Fibroblast of villous mesenchyme (primary cell): ENCODE results near the gene LANCL3. TPM values are rescaled to one million over a fixed set of nuclear protein-coding genes. Genes with fewer than 3 reads are reported as not detected.
A peak's percentile ranks its signal among the peaks of the same experiment; 100 is the strongest.

Experiments used
- DNase-seq: peaks from one replicate; pipeline ENCODE4 v3.0.0-alpha.2; 2010; ENCODE audit warnings: low read depth
- H3K4me3 ChIP-seq: 2 replicates; pipeline ENCODE4 v1.5.1; 2011; ENCODE audit warnings: low read depth, mild to moderate bottlenecking, low read length
- total RNA-seq: library from RNA; depleted of rRNA; stranded (reverse); fragments of >200 nt; gene quantifications from 2 replicates; pipeline ENCODE4 v1.2.3, GENCODE V29; 2012
- TF ChIP-seq, protein P1 (sequence below): IDR thresholded peaks from 2 replicates; pipeline ENCODE4 v1.5.1; 2012; ENCODE audit warnings: low read depth, mild to moderate bottlenecking, low read length; ENCODE audit not compliant: insufficient read depth

Gene LANCL3
- total RNA-seq, 1 donor = 0.43 TPM

DNA sequence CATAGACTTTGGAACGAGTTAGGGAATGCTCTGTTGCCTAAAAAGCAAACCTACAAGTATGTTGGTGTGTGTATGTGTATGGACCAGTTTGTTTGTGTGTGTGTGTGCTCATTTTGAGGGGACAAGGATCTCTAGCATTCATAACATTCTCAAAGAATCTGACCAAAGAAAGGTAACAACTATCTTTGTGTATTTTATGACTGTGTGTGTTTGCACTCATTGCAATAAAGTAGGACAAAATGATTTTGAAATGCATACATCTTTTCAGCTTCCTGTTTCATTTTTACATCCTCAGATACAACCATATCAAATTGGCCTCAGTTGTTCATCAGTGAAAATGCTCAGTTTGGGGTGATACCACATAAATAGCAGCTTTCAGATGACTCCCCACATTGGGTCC lies 105.8 kb downstream of the LANCL3 start:
- no peak for DNase-seq
- no peak overlapping the region for H3K4me3 ChIP-seq
- TF ChIP-seq, protein P1, sequence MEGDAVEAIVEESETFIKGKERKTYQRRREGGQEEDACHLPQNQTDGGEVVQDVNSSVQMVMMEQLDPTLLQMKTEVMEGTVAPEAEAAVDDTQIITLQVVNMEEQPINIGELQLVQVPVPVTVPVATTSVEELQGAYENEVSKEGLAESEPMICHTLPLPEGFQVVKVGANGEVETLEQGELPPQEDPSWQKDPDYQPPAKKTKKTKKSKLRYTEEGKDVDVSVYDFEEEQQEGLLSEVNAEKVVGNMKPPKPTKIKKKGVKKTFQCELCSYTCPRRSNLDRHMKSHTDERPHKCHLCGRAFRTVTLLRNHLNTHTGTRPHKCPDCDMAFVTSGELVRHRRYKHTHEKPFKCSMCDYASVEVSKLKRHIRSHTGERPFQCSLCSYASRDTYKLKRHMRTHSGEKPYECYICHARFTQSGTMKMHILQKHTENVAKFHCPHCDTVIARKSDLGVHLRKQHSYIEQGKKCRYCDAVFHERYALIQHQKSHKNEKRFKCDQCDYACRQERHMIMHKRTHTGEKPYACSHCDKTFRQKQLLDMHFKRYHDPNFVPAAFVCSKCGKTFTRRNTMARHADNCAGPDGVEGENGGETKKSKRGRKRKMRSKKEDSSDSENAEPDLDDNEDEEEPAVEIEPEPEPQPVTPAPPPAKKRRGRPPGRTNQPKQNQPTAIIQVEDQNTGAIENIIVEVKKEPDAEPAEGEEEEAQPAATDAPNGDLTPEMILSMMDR = no peak

DNA sequence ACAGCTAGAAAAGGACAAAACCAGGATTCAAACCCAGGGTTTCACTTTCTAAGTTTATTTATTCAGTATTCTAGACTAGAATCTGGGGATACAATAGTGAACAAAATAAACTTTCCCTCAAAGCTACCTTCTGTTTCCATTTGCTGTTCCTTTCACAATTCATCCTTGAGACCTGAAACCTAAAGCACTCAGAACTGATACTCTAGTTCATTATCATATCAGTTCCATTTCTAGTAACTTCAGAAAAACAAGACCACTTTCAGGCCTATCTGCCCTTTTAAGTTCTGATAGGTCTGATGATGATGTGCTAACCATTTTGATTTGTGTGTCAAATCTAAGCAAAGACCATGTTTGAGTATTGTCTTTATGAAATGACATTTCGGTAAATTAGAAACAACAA lies 106.3 kb downstream of the LANCL3 start:
- TF ChIP-seq, protein P1 = no peak
- H3K4me3 ChIP-seq = no peak overlapping the region
- DNase-seq = no peak

DNA sequence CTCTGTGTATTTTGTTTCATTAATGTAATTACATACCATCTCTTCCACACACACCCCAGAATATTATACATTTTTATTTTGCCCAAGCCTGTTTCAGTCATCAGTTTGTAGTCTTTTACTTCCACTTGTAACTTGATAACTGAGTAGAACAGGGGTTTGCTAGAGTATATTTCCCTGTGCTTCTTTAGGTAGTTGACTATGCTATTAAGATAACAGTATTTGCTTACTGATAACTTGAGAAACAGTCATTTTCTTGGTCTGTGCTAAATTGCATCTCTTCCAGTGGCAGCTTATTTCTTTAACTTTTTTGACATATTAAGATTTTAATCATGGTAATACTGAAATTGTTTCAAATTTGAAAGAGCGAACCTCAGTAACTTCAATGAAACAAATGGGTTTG lies 107.1 kb downstream of the LANCL3 start:
- no peak for DNase-seq
- TF ChIP-seq, protein P1 = no peak
- H3K4me3 ChIP-seq = no peak overlapping the region

DNA sequence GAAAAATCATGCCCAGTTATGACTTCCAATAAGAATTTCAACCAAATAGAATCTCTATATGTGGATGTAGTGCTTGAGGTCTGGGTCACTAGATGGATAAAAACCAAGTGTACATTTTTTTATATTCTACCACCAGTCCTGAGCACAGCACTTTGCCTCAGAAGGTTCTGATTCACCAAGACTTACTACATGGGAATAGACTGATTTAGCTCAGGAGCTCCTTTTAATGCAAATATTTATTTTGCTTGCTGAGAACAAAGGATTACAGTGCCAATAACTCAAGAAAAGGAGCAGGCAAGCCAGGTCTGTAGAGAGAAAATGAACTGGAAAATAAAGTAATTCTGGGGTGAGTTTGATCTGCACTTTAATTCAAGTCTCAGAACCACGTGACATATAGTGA lies 107.8 kb downstream of the LANCL3 start:
- no peak overlapping the region for H3K4me3 ChIP-seq
- TF ChIP-seq, protein P1 = no peak
- no peak for DNase-seq

DNA sequence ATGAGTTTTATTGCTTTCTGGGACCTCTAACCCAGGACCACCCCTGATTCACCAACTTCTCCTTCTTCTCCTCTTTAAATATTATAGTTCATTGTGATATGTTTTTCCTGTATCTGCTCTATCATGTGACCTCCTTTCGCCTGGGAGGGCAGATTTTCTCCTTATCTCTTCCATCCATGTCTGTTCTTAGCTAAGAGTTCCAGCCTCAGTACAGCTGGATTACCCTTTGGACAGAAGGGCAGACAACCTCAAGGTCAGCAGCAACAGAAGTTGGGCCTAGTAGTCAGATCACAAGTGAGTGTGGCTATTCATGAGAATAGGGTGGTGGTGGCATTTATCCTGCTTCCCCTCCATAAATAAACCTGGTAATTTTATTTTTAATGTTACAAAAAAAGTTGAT lies 108.4 kb downstream of the LANCL3 start:
- DNase-seq = no peak
- no peak overlapping the region for H3K4me3 ChIP-seq
- TF ChIP-seq, protein P1 = no peak

DNA sequence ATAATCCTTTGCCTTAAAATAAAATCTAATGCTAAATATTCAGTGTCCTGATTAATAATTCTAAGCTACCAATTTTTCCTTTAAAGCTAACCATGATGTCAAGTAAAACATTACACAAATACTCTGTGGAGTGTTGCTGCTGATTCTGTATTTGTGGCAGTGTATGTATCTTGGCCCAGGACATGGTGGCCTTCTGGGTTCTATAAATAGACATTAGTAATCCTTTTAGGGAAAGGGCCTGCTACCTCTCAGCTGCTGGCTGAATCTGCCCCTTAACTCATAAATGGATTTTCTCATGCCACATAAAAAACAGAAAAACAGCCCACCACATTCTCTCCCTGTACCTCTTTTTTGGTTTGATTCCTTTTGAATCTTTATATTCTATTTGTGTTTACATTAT lies 113.0 kb downstream of the LANCL3 start:
- TF ChIP-seq, protein P1 = no peak
- peak; percentile 6 for DNase-seq

DNA sequence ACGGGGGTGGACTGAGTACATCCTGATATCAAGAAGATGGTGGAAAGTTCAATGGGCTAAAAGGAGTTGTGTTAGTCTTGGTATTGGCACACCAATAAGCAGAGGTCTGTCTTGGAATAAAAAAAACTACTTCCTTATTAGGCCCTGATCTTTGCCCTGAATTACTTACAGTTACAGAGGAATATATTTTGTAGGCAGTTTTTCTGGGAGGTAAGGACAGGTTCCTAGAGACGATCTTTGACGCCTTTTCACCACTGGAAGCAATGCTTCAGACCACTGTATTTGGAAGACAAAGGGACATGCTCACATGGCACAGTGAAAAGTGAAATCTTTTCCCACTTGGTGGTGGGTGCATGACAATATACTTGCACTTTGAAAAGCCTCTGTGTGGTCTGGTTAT lies 113.5 kb downstream of the LANCL3 start:
- no peak for DNase-seq
- TF ChIP-seq, protein P1 = no peak
- H3K4me3 ChIP-seq = no peak overlapping the region

More for the DNA sequence above, 113.0 kb downstream of the LANCL3 start:
- no peak overlapping the region for H3K4me3 ChIP-seq
